A673 (cell line): ENCODE measurements around the gene RPL36.

Source experiments
- CTCF ChIP-seq: fragments of 300-800, 200-600 bp; sonication (generic); conservative IDR thresholded peaks from 2 replicates; pipeline ENCODE4 v1.5.1; 2017; ENCODE audit warnings: low read depth, mild to moderate bottlenecking, antibody characterized with exemption, low read length, moderate library complexity, mixed read lengths
- EZH2 ChIP-seq: fragments of 200-600 bp; sonication (generic); IDR thresholded peaks from 2 replicates; pipeline ENCODE4 v1.6.1; 2017; ENCODE audit warnings: borderline replicate concordance, low read depth, mild to moderate bottlenecking, mixed read lengths, antibody characterized with exemption, low read length; ENCODE audit not compliant: poor library complexity, severe bottlenecking

- TF ChIP-seq EZH2 (no peak), CTCF (no peak)
These were observed 34.7 kb upstream of the RPL36 start for GRCh38 chr19:5655412-5655811.
